Fibroblast of lung (primary cell): Measurements from ENCODE around the gene TBC1D22A.

Source experiments
- CTCF ChIP-seq, 2 donors: IDR thresholded peaks in 1 of 2; conservative IDR thresholded peaks in 1 of 2; 1 replicate in 1 of 2; 2 replicates in 1 of 2; pipeline ENCODE4 v1.5.1; 2011 to 2012; ENCODE audit warnings: low read length in 2 of 2, control low read depth in 1 of 2, inconsistent platforms in 1 of 2, low read depth in 1 of 2, mild to moderate bottlenecking in 1 of 2
- EZH2 ChIP-seq: IDR thresholded peaks from 2 replicates; pipeline ENCODE4 v1.5.1; 2012; ENCODE audit warnings: low read length, control low read depth, mild to moderate bottlenecking; ENCODE audit errors: missing control alignments

DNA sequence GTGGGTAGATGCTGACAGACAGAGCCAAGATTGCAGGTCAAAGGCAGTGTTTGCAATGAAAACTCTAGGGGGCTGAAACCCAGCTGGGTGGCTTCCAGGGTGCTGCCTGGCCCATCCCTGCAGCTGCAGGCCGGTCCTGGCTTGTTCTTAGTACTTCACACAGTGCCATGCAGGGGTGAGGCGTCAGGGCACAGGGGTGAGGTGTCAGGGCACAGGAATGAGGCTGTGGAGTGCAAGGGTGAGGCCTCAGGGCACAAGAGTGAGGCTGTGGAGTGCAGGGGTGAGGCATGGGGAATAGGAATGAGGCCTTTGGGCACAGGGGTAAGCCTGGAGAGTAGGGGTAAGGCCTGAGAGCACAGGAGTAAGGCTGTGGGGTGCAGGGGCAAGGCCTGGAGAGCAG lies 337.6 kb downstream of the TBC1D22A start:
- TF ChIP-seq EZH2, result no peak
- TF ChIP-seq CTCF (conservative IDR thresholded peaks at IDR 0.05 in 1 of 2, IDR thresholded peaks at IDR 0.05 in 1 of 2; ENCODE audit: low read depth in 1 of 2, low read length in 2 of 2), result no peak
